C4-2B (cell line): ENCODE data around the gene RBMX.

Experiments
- CTCF ChIP-seq: fragments of 450-650 bp; conservative IDR thresholded peaks from 2 replicates; pipeline ENCODE4 v1.5.1; 2017; ENCODE audit warnings: mild to moderate bottlenecking
- ZFX ChIP-seq: fragments of 450-650 bp; IDR thresholded peaks from 2 replicates; pipeline ENCODE4 v1.6.1; 2017

GRCh38 chrX:136825771-136826170, 54.8 kb downstream of the RBMX start:
- no peak for TF ChIP-seq CTCF
- no peak for TF ChIP-seq ZFX
